ENCODE data around the gene SCRT2. TPM values are rescaled to one million over a fixed set of nuclear protein-coding genes. Genes with fewer than 3 reads are reported as not detected.

SCRT2 gene
- total and polyA plus RNA-seq, 2 donors (not counting 3 experiments of a cell fraction or from before 2014, with no cell fraction given) = not detected

DNA sequence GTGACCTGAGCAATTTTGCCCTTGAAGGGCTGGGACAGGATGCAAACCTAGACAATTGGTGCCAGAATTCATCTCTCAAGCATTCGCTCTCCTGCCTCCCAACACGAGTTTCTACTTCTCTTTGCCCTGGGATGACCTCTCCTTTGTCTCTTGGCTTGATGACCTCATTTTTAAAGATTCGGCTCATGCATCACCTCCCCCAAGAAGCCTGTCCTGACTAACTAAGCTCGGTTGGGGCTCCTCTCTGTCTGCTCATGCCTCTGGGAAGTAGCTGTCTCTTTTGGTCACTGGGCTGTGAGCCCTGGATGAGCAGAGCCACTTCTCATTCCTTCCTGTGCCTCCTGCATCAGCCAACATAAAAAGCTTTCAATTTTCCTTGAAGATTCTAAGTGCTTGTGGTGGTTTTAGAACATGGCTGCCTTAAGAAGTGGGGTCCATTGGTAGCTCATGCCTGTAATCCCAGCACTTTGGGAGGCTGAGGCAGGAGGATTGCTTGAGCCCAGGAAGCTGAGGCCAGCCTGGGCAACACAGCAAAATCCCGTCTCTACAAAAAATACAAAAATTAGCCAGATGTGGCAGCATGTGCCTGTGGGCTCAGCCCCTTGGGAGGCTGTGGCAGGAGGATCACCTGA lies 54.4 kb downstream of the SCRT2 start:
- BruUV-seq (replicated peaks) = no TSS peak
- Histone ChIP-seq H3K9me1 (replicated peaks; ENCODE audit: control insufficient read depth, extremely low read depth, insufficient read depth, low read length) (no peaks in the 10 kb centered on the region), H3K4me3 (replicated peaks in 1 of 3; ENCODE audit: insufficient read depth in 1 of 3, low read depth in 1 of 3, low read length in 3 of 3) (no peak overlapping the region), H3K4me1 (ENCODE audit: control insufficient read depth, extremely low read depth, insufficient read depth, low read length) (no peaks in the 10 kb centered on the region), H3K9ac (replicated peaks; ENCODE audit: extremely low read depth, insufficient read depth, low read length) (no peak overlapping the region), H3K4me2 (ENCODE audit: insufficient read depth, low read length) (no peak overlapping the region), H3K27me3 (ENCODE audit: control insufficient read depth in 2 of 2, insufficient read depth in 2 of 2, low read length in 2 of 2) (peaks cover 2 to 6% of the 10 kb centered on the region in 2 experiments), H3K36me3 (ENCODE audit: control insufficient read depth in 2 of 2, extremely low read depth in 1 of 2, insufficient read depth in 2 of 2, low read length in 2 of 2) (no peaks in the 10 kb centered on the region), H3K27ac (ENCODE audit: insufficient read depth, low read depth, low read length) (no peak overlapping the region), H2AFZ (ENCODE audit: low read depth, low read length) (no peak overlapping the region), H3K79me2 (ENCODE audit: control insufficient read depth, insufficient read depth, low read length) (no peaks in the 10 kb centered on the region), H4K20me1 (replicated peaks; ENCODE audit: control insufficient read depth, extremely low read depth, insufficient read depth, low read length) (no peaks in the 10 kb centered on the region), H3K9me3 (replicated peaks; ENCODE audit: control insufficient read depth, insufficient read depth, low read length) (no peaks in the 10 kb centered on the region)
- dilution Hi-C loops (cut with MboI; ENCODE audit: extremely low pct_ligation_motif_present, low sequenced_read_pairs) = no loop called here
- intact Hi-C loops (cut with micrococcal nuclease) = no loop called here
- FAIRE-seq (no peak), DNase-seq (ENCODE audit: low read depth, low spot score) (no peak)
- POLR2A ChIA-PET = interaction anchor here (0.5 to 0.6 kb wide), 2 partner anchors 131 to 236 kb away, joined by 3 to 4 read pairs; no protein-coding TSS in a partner anchor
- TF ChIP-seq, protein P1, sequence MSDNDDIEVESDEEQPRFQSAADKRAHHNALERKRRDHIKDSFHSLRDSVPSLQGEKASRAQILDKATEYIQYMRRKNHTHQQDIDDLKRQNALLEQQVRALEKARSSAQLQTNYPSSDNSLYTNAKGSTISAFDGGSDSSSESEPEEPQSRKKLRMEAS (IDR thresholded peaks at IDR 0.05; ENCODE audit: insufficient read depth, insufficient read length) = no peak
- peak; percentile 31 for TF ChIP-seq JUN (IDR thresholded peaks at IDR 0.05; ENCODE audit: borderline replicate concordance, insufficient read depth, insufficient read length, low read depth)
- CTCF ChIA-PET = interaction anchor here (0.8 to 1.3 kb wide), 5 partner anchors 9 to 266 kb away, joined by 3 to 5 read pairs (median 3); no protein-coding TSS in a partner anchor

DNA sequence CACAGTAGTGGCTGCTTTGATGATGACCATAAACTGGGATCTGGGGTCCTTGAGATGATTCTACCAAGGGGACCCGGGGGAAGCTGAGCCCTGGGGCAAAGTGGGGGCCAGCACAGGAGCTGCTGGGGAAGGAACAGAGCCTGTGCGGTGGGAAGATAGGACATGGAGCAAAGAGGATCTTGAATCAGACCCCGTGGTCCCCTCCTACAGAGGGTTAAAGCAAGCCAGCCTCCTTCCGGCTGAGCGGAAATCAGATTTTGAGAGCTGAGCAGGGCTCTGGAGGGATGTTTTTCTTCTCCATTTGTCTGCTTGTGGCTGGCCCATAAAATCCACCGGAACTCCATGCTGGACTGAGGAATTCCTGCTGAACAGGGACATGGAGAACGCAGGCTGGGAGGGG lies 55.4 kb downstream of the SCRT2 start:
- intact Hi-C loops (cut with micrococcal nuclease) = no loop called here
- dilution Hi-C loops (cut with MboI; ENCODE audit: extremely low pct_ligation_motif_present, low sequenced_read_pairs) = no loop called here
- peaks cover 2 to 6% of the 10 kb centered on the region in 2 experiments for H3K27me3 ChIP-seq (ENCODE audit: control insufficient read depth in 2 of 2, insufficient read depth in 2 of 2, low read length in 2 of 2)
- no peak overlapping the region for H3K27ac ChIP-seq (ENCODE audit: insufficient read depth, low read depth, low read length)
- DNase-seq (ENCODE audit: low read depth, low spot score) = no peak
- H2AFZ ChIP-seq (ENCODE audit: low read depth, low read length) = no peak overlapping the region
- no peaks in the 10 kb centered on the region for H3K9me1 ChIP-seq (replicated peaks; ENCODE audit: control insufficient read depth, extremely low read depth, insufficient read depth, low read length)
- H4K20me1 ChIP-seq (replicated peaks; ENCODE audit: control insufficient read depth, extremely low read depth, insufficient read depth, low read length) = no peaks in the 10 kb centered on the region
- TF ChIP-seq JUN (IDR thresholded peaks at IDR 0.05; ENCODE audit: borderline replicate concordance, insufficient read depth, insufficient read length, low read depth) (no peak), POLR2A (IDR thresholded peaks at IDR 0.05; ENCODE audit: low read depth, low read length) (no peak), GATA2 (IDR thresholded peaks at IDR 0.05; ENCODE audit: insufficient read depth, insufficient read length, low read depth, low read length) (no peak), EZH2 (IDR thresholded peaks at IDR 0.05; ENCODE audit: borderline replicate concordance, low read depth, low read length, severe bottlenecking) (no peak), POLR2AphosphoS5 (IDR thresholded peaks at IDR 0.05; ENCODE audit: insufficient read depth, low read depth, low read length) (no peak), MYC (IDR thresholded peaks at IDR 0.05; ENCODE audit: low read depth, low read length) (no peak), FOS (IDR thresholded peaks at IDR 0.05; ENCODE audit: borderline replicate concordance, insufficient read depth, low read length) (no peak)
- TF ChIP-seq, protein P2, sequence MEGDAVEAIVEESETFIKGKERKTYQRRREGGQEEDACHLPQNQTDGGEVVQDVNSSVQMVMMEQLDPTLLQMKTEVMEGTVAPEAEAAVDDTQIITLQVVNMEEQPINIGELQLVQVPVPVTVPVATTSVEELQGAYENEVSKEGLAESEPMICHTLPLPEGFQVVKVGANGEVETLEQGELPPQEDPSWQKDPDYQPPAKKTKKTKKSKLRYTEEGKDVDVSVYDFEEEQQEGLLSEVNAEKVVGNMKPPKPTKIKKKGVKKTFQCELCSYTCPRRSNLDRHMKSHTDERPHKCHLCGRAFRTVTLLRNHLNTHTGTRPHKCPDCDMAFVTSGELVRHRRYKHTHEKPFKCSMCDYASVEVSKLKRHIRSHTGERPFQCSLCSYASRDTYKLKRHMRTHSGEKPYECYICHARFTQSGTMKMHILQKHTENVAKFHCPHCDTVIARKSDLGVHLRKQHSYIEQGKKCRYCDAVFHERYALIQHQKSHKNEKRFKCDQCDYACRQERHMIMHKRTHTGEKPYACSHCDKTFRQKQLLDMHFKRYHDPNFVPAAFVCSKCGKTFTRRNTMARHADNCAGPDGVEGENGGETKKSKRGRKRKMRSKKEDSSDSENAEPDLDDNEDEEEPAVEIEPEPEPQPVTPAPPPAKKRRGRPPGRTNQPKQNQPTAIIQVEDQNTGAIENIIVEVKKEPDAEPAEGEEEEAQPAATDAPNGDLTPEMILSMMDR (IDR thresholded peaks at IDR 0.05; ENCODE audit: extremely low read depth in 1 of 2, insufficient read depth in 1 of 2, low read depth in 1 of 2, low read length in 2 of 2) = no peak
- TF ChIP-seq, protein P1 (IDR thresholded peaks at IDR 0.05; ENCODE audit: insufficient read depth, insufficient read length) = no peak
- H3K4me3 ChIP-seq (replicated peaks in 1 of 3; ENCODE audit: insufficient read depth in 1 of 3, low read depth in 1 of 3, low read length in 3 of 3) = no peak overlapping the region
- ChIA-PET POLR2A (no interaction called here), CTCF (interaction anchor here (1.0 kb wide), 1 partner anchor 25 kb away, joined by 3 read pairs; no protein-coding TSS in a partner anchor)
- no peaks in the 10 kb centered on the region for H3K36me3 ChIP-seq (ENCODE audit: control insufficient read depth in 2 of 2, extremely low read depth in 1 of 2, insufficient read depth in 2 of 2, low read length in 2 of 2)
- H3K9me3 ChIP-seq (replicated peaks; ENCODE audit: control insufficient read depth, insufficient read depth, low read length) = no peaks in the 10 kb centered on the region
- no peak overlapping the region for H3K4me2 ChIP-seq (ENCODE audit: insufficient read depth, low read length)
- no peaks in the 10 kb centered on the region for H3K79me2 ChIP-seq (ENCODE audit: control insufficient read depth, insufficient read depth, low read length)
- no peak overlapping the region for H3K9ac ChIP-seq (replicated peaks; ENCODE audit: extremely low read depth, insufficient read depth, low read length)
- no peak for FAIRE-seq
- no peaks in the 10 kb centered on the region for H3K4me1 ChIP-seq (ENCODE audit: control insufficient read depth, extremely low read depth, insufficient read depth, low read length)
- BruUV-seq (replicated peaks) = no TSS peak

Measured in endothelial cell of umbilical vein (primary cell).